PC-9 (cell line): ENCODE data around the gene TMEM63B. TPM values are rescaled to one million over a fixed set of nuclear protein-coding genes. Genes with fewer than 3 reads are reported as not detected.

ENCODE experiments used
- BruUV-seq: library from RNA; stranded (reverse); fragments of 400-500 nt; replicated peaks from 2 replicates; lab custom pipeline; 2021; lab: Mats Ljungman, UMichigan
- CTCF ChIA-PET: fragments of 300-600 bp; sonication (Branson Sonifier 250); formaldehyde crosslinking; loops from one replicate; lab custom pipeline; 2022; ENCODE audit warnings: antibody characterized with exemption; lab: Charles Lee
- POLR2A ChIA-PET: fragments of 300-600 bp; sonication (Branson Sonifier 250); formaldehyde crosslinking; loops from one replicate; lab custom pipeline; 2022; ENCODE audit warnings: antibody characterized with exemption; ENCODE audit not compliant: unreplicated experiment; lab: Charles Lee
- DNase-seq, 2 experiments: peaks; one replicate each; pipeline versions ENCODE4 v3.0.0 to v3.0.0-alpha.2; 2015 to 2022; ENCODE audit warnings: mixed read lengths in 1 of 2
- H2AFZ ChIP-seq: fragments of 200-600 bp; sonication (generic); 2 replicates; pipeline ENCODE4 v1.8.1; 2017; ENCODE audit warnings: antibody characterized with exemption
- H3F3A ChIP-seq: fragments of 200-600 bp; sonication (generic); 2 replicates; pipeline ENCODE4 v1.8.1; 2017; ENCODE audit warnings: antibody characterized with exemption, mild to moderate bottlenecking, low read depth; ENCODE audit not compliant: insufficient read depth
- H3K27ac ChIP-seq: fragments of 200-600 bp; sonication (generic); 2 replicates; pipeline ENCODE4 v1.6.1; 2016; ENCODE audit warnings: mixed run types
- H3K27me3 ChIP-seq: fragments of 200-600 bp; sonication (generic); 2 replicates; pipeline ENCODE4 v1.6.1; 2016; ENCODE audit warnings: low read depth, mixed run types; ENCODE audit not compliant: insufficient read depth
- H3K36me3 ChIP-seq: fragments of 200-600 bp; sonication (generic); 2 replicates; pipeline ENCODE4 v1.6.1; 2016; ENCODE audit warnings: low read depth, mixed run types
- H3K4me1 ChIP-seq: fragments of 200-600 bp; sonication (generic); replicated peaks from 2 replicates; pipeline ENCODE4 v1.6.1; 2016; ENCODE audit warnings: mixed run types; ENCODE audit not compliant: insufficient read depth
- H3K4me2 ChIP-seq: fragments of 200-600 bp; sonication (generic); 2 replicates; pipeline ENCODE4 v1.6.1; 2017; ENCODE audit warnings: mixed run types
- H3K4me3 ChIP-seq: fragments of 200-600 bp; sonication (generic); 2 replicates; pipeline ENCODE4 v1.6.1; 2016; ENCODE audit warnings: mixed run types
- H3K79me2 ChIP-seq: fragments of 200-600 bp; sonication (generic); 2 replicates; pipeline ENCODE4 v1.6.1; 2017; ENCODE audit warnings: low read depth, mixed run types
- H3K9me2 ChIP-seq: fragments of 200-600 bp; sonication (generic); 2 replicates; pipeline ENCODE4 v1.8.1; 2017; ENCODE audit warnings: mild to moderate bottlenecking; ENCODE audit not compliant: insufficient read depth
- H3K9me3 ChIP-seq: fragments of 200-600 bp; sonication (generic); 2 replicates; pipeline ENCODE4 v1.8.1; 2016; ENCODE audit warnings: low read depth; ENCODE audit not compliant: insufficient read depth
- H4K20me1 ChIP-seq: fragments of 200-600 bp; sonication (generic); 2 replicates; pipeline ENCODE4 v1.8.1; 2017; ENCODE audit not compliant: insufficient read depth
- EZH2 ChIP-seq: fragments of 200-600 bp; sonication (generic); IDR thresholded peaks from 2 replicates; pipeline ENCODE4 v1.8.0; 2017; ENCODE audit warnings: antibody characterized with exemption, low read depth
- intact Hi-C: fragments of 100-400 bp; cut with micrococcal nuclease; formaldehyde crosslinking; loops from one replicate; pipeline ENCODE4 v1.10.0; 2022; ENCODE audit not compliant: unreplicated experiment
- total RNA-seq: library from RNA; stranded (reverse); gene quantifications from 2 replicates; pipeline ENCODE4 v1.2.3, GENCODE V29; 2021
- TF ChIP-seq, protein P1 (sequence below): fragments of 200-600 bp; sonication (generic); conservative IDR thresholded peaks from 2 replicates; pipeline ENCODE4 v1.6.1; 2017; ENCODE audit warnings: mixed run types, antibody characterized with exemption, mild to moderate bottlenecking, moderate library complexity

TMEM63B gene
- total RNA-seq, 1 experiment from 2014 or later = 38.5 TPM

DNA sequence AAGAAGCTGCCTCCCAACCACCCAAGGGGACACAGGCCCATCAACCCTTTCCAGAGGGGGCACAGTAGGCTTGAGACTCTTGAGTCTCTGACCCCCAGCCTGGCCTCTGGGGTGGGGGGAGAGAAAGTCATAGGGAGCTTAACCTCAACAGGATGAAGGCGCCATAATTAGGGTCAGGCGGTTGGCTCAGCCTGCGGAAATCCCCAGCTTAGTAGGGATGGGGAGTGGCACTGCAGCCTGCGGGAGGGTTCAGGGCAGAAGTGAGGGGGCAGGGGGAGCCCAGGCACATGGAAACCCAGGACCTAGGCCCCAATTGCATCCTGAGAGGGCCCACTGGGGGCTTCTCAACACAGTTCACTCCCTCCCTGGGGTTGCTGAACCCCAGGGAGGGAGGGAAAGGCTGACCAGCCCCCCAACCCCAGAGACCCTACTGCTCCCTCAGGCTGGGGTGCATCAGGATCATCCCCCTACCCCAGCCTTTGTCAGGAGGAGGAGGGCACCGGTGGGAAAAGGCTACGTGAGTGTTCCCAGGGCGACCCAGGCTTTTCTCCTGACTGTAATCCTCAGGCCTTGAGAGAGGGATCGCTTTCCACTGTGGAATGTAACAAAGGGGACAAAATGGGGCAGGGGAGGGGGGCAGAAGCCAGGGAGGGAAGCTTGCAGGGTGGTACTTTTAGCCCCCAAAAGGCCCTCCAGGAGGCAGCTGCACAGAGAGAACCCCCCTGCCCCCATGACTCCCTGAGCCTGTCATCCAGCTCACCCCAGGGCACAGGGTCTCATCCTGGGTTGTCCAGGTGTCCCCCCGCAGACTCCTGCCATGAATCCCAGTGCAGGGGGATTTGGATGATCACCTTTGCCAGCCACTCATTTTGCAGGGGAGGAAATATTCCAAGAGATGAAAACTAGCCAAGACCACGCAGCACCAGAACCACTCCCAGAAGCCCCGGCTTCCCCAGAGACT, 46.5 kb upstream of the TMEM63B start:
- Histone ChIP-seq H3K27me3 (no peaks in the 10 kb centered on the region), H3K4me3 (no peak overlapping the region), H2AFZ (no peak overlapping the region), H3K9me2 (no peaks in the 10 kb centered on the region), H3K27ac (no peak overlapping the region), H4K20me1 (no peaks in the 10 kb centered on the region), H3K4me1 (peaks cover 38% of the 10 kb centered on the region), H3K79me2 (peaks cover 20% of the 10 kb centered on the region), H3K4me2 (no peak overlapping the region), H3K9me3 (no peaks in the 10 kb centered on the region), H3F3A (peaks cover 30% of the 10 kb centered on the region; the same call in 1 of the 2 replicates), H3K36me3 (0 out of 2 replicates have a peak, but pooled peaks cover 8% of the 10 kb centered on the region)
- BruUV-seq = no TSS peak
- ChIA-PET POLR2A (interaction anchor here (0.7 kb wide), 1 partner anchor 136 kb away, joined by 6 read pairs; no protein-coding TSS in a partner anchor), CTCF (interaction anchor here (0.7 kb wide), 2 partner anchors 306 to 461 kb away, joined by 5 to 6 read pairs; no protein-coding TSS in a partner anchor)
- DNase-seq = no peak
- TF ChIP-seq EZH2 = no peak
- TF ChIP-seq, protein P1, sequence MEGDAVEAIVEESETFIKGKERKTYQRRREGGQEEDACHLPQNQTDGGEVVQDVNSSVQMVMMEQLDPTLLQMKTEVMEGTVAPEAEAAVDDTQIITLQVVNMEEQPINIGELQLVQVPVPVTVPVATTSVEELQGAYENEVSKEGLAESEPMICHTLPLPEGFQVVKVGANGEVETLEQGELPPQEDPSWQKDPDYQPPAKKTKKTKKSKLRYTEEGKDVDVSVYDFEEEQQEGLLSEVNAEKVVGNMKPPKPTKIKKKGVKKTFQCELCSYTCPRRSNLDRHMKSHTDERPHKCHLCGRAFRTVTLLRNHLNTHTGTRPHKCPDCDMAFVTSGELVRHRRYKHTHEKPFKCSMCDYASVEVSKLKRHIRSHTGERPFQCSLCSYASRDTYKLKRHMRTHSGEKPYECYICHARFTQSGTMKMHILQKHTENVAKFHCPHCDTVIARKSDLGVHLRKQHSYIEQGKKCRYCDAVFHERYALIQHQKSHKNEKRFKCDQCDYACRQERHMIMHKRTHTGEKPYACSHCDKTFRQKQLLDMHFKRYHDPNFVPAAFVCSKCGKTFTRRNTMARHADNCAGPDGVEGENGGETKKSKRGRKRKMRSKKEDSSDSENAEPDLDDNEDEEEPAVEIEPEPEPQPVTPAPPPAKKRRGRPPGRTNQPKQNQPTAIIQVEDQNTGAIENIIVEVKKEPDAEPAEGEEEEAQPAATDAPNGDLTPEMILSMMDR = no peak
- intact Hi-C loops = no loop called here

DNA sequence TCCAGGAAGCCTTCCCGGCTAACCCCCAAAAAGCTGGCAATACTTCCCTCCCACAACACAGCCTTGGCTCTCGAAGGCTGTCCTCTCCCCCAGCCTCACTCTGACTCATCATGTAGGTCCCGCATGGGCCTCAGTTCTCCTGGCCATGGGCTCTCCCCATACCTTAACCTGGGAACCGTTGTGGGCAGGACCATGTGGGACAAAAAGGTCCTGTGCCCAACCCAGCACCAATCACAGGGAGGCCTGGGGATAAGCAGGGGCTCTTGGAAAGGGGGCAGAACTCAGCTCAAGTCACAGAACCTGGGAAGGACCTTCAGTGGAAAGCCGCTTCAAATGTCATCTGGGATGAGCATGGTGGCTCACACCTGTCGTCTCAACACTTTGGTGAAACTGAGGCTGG, 45.6 kb upstream of the TMEM63B start:
- H4K20me1 ChIP-seq = no peaks in the 10 kb centered on the region
- H3K79me2 ChIP-seq = peaks cover 18% of the 10 kb centered on the region
- DNase-seq = no peak
- TF ChIP-seq, protein P1 = no peak
- no peak overlapping the region for H2AFZ ChIP-seq
- H3K4me3 ChIP-seq = no peak overlapping the region
- H3K27ac ChIP-seq = no peak overlapping the region
- CTCF ChIA-PET = no interaction called here
- no TSS peak for BruUV-seq
- H3K27me3 ChIP-seq = no peaks in the 10 kb centered on the region
- peaks cover 32% of the 10 kb centered on the region for H3K4me1 ChIP-seq
- POLR2A ChIA-PET = interaction anchor here (0.7 kb wide), 1 partner anchor 137 kb away, joined by 6 read pairs; no protein-coding TSS in a partner anchor
- no peak overlapping the region for H3K4me2 ChIP-seq
- no peaks in the 10 kb centered on the region for H3K9me3 ChIP-seq
- H3F3A ChIP-seq = peaks cover 24% of the 10 kb centered on the region; the same call in 1 of the 2 replicates
- H3K36me3 ChIP-seq = 0 out of 2 replicates have a peak, but pooled peaks cover 8% of the 10 kb centered on the region
- intact Hi-C loops = no loop called here
- no peaks in the 10 kb centered on the region for H3K9me2 ChIP-seq

DNA sequence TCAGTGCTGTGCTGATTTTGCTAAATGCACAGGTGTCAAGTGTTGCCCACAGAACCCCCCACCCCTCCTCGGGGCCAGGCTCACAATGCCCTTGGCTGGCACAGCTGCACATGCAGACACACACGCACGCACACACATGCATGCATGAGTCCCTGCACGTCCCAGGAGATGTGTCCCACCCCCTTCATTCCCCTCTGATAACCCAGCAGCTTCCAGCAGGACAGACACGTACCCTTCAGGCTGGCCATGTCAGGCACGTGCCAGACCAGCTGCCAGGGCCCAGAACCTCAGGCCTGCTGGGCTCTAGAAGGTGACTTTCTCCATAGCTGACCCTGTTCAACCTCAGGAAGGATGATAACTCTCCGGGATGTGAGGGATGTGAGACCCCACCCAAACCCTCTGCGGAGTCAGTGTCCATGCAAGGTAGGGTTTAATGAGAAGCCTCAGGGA, 44.5 kb upstream of the TMEM63B start:
- ChIA-PET POLR2A (interaction anchor here (0.5 kb wide), 1 partner anchor 136 kb away, joined by 11 read pairs; no protein-coding TSS in a partner anchor), CTCF (no interaction called here)
- Histone ChIP-seq H3K4me1 (peaks cover 29% of the 10 kb centered on the region), H3F3A (peaks cover 19% of the 10 kb centered on the region; the same call in 1 of the 2 replicates), H3K4me3 (no peak overlapping the region), H3K4me2 (no peak overlapping the region), H3K27ac (no peak overlapping the region), H3K27me3 (no peaks in the 10 kb centered on the region), H4K20me1 (0 out of 2 replicates have a peak, but pooled peaks cover 6% of the 10 kb centered on the region), H3K36me3 (0 out of 2 replicates have a peak, but pooled peaks cover 8% of the 10 kb centered on the region), H3K79me2 (peaks cover 10% of the 10 kb centered on the region), H3K9me3 (no peaks in the 10 kb centered on the region), H3K9me2 (no peaks in the 10 kb centered on the region), H2AFZ (no peak overlapping the region)
- intact Hi-C loops = no loop called here
- TF ChIP-seq, protein P1 = no peak
- no peak for TF ChIP-seq EZH2
- DNase-seq = no peak
- no TSS peak for BruUV-seq
